ENCODE results near the gene ZNF79.

The ZNF79 gene

DNA sequence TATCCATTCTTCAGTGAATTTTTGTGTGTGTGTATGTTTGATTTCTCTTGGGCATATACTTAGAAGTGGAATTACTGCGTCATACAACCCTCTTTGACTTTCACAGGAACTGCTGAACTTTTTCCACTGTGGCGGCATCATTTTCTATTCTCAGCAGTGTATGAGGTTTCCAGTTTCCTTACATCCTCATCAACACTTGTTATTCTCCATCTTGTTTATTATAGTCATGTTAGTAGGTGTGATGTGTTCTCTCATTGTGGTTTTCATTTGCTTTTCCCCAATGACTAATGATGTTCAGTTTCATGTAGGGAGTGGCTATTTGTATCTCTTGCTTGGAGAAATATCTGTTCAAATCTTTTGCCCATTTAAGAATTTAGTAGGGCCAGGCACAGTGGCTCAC is 2.6 kb downstream of the ZNF79 start:
- DNase-seq (ENCODE audit: low spot score), result no peak

DNA sequence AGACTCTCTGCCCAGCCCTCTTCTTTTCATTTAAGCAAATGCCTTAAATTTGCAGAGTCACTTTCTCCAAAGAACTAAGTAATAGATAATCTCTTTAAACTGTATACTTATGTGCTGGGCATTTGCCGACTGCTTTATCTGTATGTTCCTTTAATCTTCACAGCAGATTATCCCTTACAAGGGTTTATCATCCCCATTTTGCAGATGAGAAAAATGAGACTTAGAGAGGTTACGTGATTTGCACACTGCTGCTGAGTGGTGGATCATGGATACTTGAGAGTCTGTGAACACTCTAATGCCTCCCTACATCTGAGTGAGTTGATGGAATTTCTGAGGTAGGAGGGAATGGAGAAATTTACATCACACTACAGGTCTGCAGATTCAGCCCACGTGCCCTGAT is 4.2 kb downstream of the ZNF79 start:
- no peak for DNase-seq (ENCODE audit: low spot score)

DNA sequence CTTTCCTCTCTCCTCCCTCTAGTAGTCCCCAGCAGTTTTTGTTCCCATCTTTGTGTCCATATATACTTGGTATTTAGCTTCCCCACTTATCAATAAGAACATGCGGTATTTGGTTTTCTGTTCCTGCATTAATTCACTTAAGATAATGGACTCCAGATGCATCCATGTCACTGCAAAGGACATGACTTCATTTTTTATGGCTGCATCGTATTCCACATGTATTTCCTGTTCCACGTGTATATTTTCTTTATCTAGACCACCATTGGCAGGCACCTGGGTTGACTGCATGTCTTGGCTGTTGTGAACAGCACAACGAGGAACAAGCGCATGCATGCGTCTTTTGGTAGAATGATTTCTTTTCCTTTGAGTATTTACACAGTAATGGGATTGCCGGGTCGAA is 6.2 kb downstream of the ZNF79 start:
- DNase-seq (ENCODE audit: low spot score), result no peak

DNA sequence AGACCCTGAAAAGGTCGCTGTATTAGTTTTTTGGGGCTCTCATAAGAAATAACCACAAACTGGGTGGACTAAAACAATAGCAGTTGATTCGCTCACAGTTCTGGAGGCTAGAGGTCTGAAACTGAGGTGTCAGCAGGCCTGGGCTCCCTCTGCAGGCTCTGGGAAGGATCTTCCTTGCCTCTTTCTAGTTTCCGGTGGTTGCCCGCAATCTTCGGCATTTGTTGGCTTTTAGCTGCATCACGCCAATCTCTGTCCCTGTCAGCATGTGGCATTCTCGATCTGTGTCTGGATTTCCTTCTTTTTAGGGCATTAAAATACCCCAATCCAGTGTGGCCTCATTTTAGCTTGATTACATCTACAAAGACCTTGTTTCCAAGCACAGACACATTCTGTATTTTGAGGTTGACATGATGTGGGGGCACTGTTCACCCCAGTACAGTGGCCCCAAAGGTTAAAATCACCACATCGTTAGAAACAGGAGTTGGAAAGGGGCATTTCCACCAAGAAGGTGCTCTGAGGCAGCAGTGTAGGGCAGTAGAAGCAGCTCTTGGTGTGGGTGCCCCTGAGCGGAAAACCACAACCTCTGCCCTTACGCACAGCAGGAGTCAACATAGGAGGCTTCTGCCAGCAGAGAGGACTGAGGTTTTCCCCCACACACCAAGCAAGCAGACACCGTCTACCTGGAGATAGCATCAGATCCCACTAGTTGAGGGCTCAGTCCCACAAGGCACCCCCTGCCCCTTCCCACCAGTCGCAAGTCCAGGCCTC is 13.5 kb downstream of the ZNF79 start:
- no peak for DNase-seq (ENCODE audit: low spot score)

DNA sequence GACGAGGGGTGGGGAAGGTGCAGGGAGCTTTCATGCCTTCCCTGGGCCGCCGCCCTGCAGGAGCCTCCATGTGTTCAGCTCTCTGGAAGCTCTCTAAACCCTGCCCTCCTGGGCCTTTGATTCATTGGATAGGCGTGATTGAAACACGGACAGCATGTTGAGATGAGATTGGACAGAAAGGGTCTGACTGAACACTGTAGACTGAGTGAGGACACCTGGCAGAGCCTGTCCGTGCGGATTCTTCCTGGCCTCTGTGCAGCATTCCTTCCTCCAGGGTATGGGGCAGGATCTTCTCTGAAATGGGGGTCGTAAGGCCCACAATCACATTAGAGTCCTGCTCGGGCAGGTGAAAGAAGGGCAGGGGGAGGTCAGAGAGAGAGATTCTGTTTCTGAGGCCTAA is 14.2 kb downstream of the ZNF79 start:
- DNase-seq (ENCODE audit: low spot score), result no peak

DNA sequence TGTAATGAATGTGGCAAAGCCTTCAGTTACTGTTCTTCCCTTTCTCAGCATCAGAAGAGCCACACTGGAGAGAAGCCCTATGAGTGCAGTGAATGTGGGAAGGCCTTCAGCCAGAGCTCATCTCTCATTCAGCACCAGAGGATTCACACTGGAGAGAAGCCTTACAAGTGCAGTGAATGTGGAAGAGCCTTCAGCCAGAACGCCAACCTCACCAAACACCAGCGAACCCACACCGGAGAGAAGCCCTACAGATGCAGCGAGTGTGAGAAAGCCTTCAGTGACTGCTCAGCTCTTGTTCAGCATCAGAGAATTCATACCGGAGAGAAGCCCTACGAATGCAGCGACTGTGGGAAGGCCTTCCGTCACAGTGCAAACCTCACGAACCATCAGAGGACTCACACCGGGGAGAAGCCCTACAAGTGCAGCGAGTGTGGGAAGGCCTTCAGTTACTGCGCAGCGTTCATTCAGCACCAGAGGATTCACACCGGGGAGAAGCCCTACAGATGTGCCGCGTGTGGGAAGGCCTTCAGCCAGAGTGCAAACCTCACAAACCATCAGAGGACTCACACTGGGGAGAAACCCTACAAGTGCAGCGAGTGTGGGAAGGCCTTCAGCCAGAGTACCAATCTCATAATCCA is 20.2 kb downstream of the ZNF79 start:
- DNase-seq (ENCODE audit: low spot score), result no peak

DNA sequence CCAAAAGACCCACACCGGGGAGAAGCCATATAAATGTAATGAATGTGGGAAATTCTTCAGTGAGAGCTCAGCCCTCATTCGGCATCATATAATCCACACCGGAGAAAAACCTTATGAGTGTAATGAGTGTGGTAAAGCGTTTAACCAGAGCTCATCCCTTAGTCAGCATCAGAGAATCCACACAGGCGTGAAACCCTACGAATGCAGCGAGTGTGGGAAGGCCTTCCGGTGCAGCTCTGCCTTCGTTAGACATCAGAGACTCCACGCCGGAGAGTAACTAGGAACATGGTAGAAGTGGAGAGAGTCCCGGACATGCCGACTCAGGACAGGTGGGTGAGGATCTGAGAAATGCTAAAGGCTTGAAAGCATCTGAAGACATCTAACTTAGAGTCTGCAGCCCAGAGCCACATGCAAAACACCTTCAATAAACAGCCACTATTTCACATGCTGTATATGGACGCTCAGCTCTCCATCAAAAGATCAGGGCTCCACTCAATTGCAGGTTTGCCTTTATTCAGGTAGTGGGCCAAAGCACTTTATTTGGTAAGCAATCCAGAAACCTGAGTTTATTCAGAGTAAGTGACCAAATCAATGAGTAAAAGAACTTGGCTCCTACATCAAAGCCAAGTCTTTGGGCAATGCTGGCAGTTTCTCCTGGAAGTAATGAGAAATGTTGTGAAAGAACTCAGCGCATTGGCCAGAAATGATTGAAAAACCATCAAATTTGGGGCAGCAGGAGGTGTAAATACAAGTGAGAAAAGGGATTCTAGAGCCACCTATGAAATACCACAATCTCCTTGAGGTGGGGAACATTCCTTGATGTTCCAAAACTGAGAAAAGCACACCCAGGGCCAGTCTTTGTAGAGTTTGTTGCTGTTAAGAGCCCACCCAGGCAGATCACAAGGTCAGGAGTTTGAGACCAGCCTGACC is 21.0 kb downstream of the ZNF79 start:
- peak; percentile 23 for DNase-seq (ENCODE audit: low spot score)

DNA sequence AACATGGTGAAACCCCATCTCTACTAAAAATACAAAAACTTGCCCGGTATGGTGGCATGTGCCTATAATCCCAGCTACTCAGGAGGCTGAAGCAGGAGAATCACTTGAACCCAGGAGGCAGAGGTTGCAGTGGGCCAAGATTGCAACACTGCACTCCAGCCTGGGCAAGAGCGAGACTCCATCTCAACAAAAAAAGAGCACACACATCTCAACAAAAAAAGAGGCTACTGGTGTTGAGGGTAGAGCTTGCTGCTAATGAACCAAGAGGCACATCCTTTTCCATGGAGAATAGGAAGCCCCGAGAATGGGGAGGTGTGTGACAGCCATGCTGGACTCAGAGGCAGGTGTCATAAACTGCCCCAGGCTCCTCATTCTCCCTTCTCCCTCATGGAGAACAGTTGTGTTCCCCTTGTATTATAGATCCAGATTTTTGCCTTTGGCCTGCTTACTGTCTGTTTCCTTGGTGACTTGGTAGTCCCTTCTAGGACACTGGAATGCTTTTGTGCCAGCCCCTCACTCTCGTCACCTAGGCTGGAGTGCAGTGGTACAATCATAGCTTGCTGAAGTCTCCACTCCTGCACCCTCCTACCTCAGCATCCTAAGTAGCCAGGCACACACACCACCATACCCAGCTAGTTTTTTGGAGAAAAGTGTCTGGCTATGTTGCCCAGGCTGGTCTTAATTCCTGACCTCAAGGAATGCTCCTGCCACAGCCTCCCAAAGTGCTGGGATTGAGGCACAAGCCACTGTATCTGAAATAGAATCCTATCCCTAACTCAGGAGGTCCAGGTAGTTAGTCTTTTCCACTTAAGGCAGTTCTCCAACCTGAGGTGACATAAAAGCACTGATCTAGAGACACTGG is 21.9 kb downstream of the ZNF79 start:
- peak; percentile 21 for DNase-seq (ENCODE audit: low spot score)

DNA sequence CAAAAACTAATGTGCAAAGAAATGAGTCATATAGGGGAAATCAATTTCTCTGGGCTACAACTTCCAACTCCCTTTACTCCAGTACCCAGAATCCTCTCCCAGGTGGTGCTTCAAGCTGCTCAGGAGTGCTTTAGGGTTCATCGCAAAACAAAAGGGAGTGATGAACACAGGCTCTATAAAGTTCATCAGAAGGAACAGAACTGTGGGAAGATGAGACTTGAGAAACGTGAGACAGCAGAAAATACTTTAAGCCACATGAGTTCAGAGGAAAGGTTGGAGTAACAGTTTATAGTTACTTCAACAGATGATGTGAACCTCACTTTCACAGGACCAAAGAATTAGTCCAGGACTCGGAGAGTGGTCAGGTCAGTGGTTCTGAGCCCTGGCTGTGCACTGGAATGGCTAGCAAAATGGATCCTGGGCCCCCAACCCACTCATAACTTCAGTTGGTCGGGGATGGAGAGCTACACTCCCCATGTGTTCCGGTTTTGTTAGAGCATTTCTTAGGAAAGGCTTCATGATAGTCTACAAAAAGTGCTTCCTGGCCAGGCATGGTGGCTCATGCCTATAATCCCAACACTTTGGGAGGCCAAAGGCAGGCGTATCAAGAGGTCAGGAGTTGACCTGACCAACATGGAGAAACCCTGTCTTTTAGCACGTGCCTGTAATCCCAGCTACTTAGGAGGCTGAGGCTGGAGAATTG is 22.7 kb downstream of the ZNF79 start:
- no peak for DNase-seq (ENCODE audit: low spot score)

DNA sequence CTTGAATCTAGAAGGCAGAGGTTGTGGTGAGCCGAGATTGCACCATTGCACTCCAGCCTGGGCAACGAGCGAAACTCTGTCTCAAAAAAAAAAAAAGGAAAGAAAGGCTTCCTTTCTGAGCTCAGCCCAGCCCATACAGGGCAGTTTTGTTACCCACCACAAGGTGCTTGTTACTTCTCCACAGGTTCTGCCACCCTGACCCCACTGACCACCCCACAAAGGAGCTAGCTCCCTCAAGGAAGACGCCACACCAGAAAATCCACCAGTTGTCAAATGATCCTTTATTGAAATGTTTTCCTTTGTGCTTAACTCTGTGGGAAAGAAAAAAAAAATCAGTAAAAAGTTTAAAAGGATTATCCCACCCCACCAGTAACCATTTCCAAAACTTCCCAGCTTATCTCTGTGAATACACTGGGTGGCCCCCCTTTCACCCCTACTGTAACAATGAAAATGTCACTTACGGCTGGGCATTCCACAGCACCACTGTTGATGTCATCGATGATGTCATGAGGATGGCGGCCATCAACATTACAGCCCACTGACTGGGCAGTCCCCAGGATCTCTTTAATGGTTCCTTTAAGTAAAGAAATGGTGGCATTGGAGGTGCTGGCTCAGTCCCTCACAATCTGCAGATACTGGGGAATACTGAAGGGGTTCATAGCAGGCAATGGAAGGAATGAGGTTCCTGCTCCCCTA is 23.4 kb downstream of the ZNF79 start:
- peak; percentile 23 for DNase-seq (ENCODE audit: low spot score)

DNA sequence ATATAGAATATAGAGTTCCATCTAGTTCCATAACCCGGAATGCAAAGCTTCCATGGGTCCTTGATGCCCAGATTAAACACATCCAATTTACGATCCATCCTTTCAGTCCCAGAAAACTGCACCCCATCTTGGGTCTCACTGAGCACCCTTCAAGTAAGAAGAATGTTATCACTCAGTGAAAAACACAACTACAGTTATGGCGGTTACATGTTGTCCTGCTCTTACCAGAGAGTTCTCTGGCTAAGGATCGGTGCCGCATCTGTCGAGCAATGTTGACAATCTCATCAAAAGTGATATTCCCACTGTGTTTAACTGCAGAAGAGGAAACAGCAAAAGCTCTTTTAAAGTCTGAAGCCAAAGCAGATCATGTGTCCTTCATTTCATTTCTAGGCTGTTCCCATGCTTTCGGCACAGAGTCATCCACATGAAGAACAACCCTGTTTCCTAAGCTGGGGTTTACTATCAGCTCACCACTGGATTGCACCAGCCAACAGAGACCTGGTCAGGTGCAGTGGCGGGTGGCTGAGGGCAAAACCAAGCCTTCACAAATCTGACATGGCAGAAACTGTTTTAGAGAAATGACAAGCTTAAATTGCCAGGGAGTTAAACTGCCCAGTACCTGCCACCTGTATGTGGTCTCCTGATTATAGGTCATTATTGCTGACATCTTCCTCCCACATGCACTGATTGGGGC is 24.1 kb downstream of the ZNF79 start:
- peak; percentile 9 for DNase-seq (ENCODE audit: low spot score)

DNA sequence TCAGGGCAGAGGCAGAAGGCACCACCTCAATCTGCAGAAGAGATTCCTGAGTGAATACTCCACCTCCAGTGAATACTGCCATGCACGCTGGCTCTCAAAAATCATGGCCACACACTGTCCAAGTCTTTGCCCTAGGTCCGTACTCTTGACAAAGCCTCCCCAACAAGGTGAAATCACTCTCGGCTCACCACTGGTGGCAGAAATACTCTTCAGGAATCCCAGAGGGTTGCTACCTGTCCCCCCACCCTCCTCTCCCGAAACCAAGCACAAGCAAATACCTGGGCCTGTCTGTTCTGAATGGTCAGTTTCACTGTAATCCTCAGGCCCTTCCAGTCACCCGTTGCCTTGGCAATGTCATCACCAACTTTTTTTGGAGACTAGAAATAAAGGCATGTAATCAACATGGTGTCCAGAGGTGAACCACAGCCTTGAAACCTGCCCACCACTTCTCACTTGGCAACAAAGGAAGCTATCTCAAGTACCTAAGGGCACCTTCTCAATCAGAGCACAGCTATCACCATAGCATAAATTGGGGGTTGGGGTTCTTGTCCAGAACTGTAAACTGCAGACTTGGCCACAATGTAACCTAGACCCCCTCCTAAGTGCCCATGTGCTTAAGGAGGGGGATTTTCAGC is 25.3 kb downstream of the ZNF79 start:
- DNase-seq (ENCODE audit: low spot score), result peak; percentile 31

DNA sequence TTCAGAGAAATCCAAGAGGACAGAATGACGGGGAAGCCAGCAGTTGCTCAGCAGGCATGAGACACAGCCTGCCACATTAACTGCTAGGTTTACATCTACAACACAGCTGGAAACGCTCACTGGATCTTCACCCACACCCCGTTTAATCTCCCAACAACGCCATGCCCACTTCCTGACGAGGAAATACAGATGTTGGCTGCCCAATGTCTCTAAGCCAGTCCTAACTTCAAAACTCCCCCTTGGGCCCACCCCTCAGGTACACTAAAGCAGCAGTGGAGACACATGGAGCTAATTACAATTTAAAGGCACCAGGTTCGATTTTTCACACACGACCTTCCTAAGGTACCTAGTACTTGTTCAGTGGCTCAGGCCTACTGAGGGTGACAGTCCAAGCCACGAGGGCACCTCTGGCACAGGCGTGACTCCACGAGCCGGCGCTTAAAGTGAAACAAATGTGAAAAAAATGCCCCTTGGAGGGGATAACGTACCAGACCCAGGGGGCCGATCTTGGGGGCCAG is 26.1 kb downstream of the ZNF79 start:
- peak; percentile 23 for DNase-seq (ENCODE audit: low spot score)

DNA sequence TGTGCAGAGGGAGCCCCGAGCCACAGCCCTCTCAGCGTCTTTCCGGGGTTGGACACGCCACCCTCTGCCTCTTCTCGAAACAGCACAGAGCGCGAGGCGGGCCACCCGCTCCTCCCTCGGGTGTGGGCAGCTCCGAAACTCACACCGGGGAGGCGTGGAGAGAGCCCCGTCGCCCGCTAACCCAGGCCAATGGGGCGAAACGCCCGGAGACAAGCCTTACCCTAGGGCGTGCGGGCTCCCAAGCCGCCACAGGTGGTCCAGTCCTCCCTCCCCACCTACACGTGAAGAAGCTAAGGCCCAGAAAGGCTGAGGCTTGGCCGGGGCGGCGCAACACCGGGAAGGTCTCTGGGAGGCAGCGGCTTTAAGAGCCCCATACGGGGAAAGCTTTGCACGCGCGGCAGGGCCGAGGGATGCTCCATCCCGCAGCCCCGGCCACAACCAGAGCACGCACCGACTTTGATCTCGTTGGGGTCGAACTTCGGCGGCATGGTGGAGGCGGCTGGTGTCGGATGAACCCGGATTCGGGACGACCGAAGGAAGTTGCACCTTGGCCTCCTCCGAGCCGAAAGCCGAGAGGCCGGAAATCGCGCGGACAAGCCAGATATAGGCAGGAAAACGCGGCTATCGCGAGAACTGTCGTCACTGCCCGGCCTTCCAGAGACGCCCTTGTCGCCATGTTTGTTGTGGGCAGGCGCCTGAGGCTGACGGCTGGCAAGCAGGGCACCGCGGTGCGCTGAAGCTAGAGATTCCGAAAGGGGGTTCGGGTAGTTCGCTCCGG is 26.8 kb downstream of the ZNF79 start, which contains the start of the genes LRSAM1 and RPL12:
TSS of gene LRSAM1 (plus strand) at position 681 of the 778 bp plus-strand sequence. CDS start 3,018 bp downstream, outside the sequence.
TSS of gene RPL12 (minus strand) at position 577 of the 778 bp plus-strand sequence. CDS start at position 488, 89 bp downstream.
- DNase-seq (ENCODE audit: low spot score), result peak; percentile 95

DNA sequence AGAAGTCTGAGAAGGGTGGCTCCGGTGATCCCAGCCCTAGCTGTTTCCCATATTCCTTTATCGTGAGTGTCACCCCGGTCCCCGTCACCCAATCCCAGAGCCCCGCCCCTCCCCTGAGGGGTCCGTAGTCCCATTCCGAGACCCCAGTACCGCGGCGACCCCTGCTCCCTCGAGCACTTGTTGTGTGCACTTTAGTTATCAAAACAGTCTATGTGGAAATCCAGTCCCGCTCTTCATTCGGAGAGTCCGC is 27.4 kb downstream of the ZNF79 start:
- no peak for DNase-seq (ENCODE audit: low spot score)

DNA sequence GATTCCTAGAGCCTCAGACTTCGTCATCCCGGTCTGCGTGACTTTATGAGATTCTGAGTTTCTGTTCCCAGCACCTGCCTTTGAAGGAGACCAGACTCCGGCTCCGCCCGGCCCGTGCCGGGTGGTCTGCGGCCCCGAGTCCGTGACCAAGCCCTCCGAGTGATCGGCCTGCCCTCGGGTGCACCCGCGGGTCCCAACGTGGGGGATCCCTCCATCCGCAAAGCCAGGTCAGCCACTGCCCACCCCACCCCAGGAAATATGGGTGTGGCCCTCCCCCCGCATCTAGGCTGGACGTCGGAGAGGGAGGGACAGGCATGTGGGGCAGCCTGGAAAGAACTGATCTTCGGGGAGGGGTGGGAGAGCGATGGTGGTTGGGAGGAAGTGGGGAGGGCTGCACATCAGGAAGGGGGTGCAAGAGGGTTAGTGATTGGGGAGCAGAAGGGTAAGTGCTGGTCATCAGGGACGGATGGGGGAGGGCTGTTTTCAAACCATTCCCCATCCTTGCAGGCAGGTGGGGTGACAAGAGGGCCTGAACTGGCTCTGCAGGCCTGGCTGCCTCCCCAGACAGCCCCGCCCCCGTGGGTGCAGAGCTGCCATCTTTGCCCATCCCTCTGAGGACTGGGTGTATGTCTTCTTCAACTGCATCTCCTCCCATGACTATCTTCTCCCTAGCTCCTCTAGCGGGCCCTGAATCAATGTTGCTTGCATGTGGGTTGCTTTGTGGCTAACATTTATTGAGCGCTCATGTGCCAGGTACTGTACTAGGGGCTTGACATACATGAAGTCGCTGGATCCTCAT is 27.9 kb downstream of the ZNF79 start:
- peak; percentile 66 for DNase-seq (ENCODE audit: low spot score)

DNA sequence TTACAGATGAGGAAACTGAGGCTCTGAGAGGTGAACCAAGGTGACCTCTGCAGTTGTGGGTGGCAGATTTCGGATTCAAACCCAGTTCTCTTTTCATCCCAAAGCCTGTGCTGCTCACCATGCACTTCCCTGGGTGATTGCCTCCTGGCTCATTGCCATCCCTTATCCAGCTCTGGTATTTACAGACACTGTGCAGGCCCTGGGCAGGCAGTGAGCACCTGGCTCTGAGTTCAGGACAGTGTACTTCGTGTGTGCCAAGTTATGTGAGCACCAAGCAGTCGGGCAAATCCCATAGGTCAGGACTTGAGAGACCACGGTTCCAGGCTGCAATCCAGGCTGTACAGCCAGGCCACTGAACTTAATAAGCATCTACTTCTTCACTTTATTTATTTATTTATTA is 28.5 kb downstream of the ZNF79 start:
- peak; percentile 66 for DNase-seq (ENCODE audit: low spot score)

Data from kidney tubule cell (primary cell).